MCF 10A (cell line): ENCODE results near the gene DHX30. TPM values are rescaled to one million over a fixed set of nuclear protein-coding genes. Genes with fewer than 3 reads are reported as not detected.

Experiments
- BruUV-seq: library from RNA; stranded (reverse); fragments of 400-500 nt; replicated peaks from 2 replicates; lab custom pipeline; 2021; lab: Mats Ljungman, UMichigan
- CTCF ChIA-PET: fragments of 300-600 bp; sonication (Branson Sonifier 250); formaldehyde crosslinking; extraction: SDS; loops from one replicate; lab custom pipeline; 2021; ENCODE audit warnings: antibody characterized with exemption, inconsistent platforms; lab: Yijun Ruan, JAX
- POLR2A ChIA-PET: fragments of 300-600, 350-650 bp; sonication (Branson Sonifier 250); formaldehyde crosslinking; extraction: SDS; loops from one replicate; lab custom pipeline; 2020; ENCODE audit warnings: antibody characterized with exemption, inconsistent platforms; lab: Yijun Ruan, JAX
- DNase-seq: peaks from one replicate; pipeline ENCODE4 v3.0.0-alpha.2; 2018; ENCODE audit not compliant: unreplicated experiment
- H3K27ac Mint-ChIP-seq: one replicate; pipeline ENCODE4 v1.8.0; 2022; ENCODE audit warnings: mild to moderate bottlenecking, low read depth, mixed read lengths; ENCODE audit not compliant: unreplicated experiment
- H3K27me3 Mint-ChIP-seq: one replicate; pipeline ENCODE4 v1.8.0; 2022; ENCODE audit warnings: mixed read lengths; ENCODE audit not compliant: insufficient read depth, unreplicated experiment
- H3K36me3 Mint-ChIP-seq: one replicate; pipeline ENCODE4 v1.8.0; 2022; ENCODE audit warnings: mild to moderate bottlenecking, moderate library complexity, mixed read lengths; ENCODE audit not compliant: insufficient read depth, unreplicated experiment
- H3K4me1 Mint-ChIP-seq: one replicate; pipeline ENCODE4 v1.8.0; 2022; ENCODE audit warnings: mixed read lengths; ENCODE audit not compliant: insufficient read depth, unreplicated experiment
- H3K4me3 Mint-ChIP-seq: one replicate; pipeline ENCODE4 v1.8.0; 2022; ENCODE audit warnings: mild to moderate bottlenecking, moderate library complexity, mixed read lengths; ENCODE audit not compliant: unreplicated experiment
- H3K9me3 Mint-ChIP-seq: one replicate; pipeline ENCODE4 v1.8.0; 2022; ENCODE audit warnings: mixed read lengths; ENCODE audit not compliant: unreplicated experiment
- CTCF ChIP-seq: fragments of 200-600 bp; IDR thresholded peaks from one replicate; pipeline ENCODE4 v1.8.0; 2022; ENCODE audit warnings: antibody characterized with exemption, mild to moderate bottlenecking; ENCODE audit not compliant: unreplicated experiment
- intact Hi-C: fragments of 100-400 bp; cut with micrococcal nuclease; formaldehyde crosslinking; loops from 2 replicates; pipeline ENCODE4 v1.14.1; 2022
- total RNA-seq: library from RNA; stranded (reverse); gene quantifications from 2 replicates; pipeline ENCODE4 v1.2.3, GENCODE V29; 2022

DHX30 gene
- total RNA-seq, 1 experiment from 2014 or later, result 86.2 TPM

DNA sequence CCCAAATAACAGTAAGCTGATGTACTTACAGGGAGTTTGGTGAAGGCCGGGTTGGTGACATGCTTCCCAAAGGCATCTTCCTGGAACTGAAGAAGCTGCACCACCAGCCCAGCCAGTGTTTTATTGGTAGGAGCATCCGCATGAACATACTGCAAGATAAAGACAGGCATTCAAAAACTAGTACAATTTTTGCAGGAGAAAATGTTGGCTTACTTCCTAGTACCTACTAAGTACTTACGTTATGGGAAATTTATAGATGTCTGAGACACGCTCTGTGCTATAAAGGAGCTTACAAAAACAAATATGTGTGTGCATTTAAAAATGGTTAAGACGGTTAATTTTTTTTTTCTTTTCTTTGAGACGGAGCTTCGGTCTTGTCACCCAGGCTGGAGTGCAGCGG is 30.1 kb upstream of the DHX30 start:
- BruUV-seq, result no TSS peak
- Mint-ChIP-seq H3K4me1 (peaks cover 5% of the 10 kb centered on the region), H3K4me3 (no peak overlapping the region), H3K27ac (no peak overlapping the region), H3K9me3 (no peaks in the 10 kb centered on the region), H3K36me3 (peaks cover 43% of the 10 kb centered on the region), H3K27me3 (no peaks in the 10 kb centered on the region)
- CTCF ChIA-PET, result interaction anchor here (0.7 kb wide), 1 partner anchor 385 kb away, joined by 3 read pairs; no protein-coding TSS in a partner anchor
- DNase-seq, result no peak
- TF ChIP-seq CTCF, result no peak
- intact Hi-C loops, result no loop called here
- POLR2A ChIA-PET, result interaction anchor here (0.8 to 1.3 kb wide), 3 partner anchors 10 to 12 kb away, joined by 3 to 4 read pairs (median 3); no protein-coding TSS in a partner anchor

DNA sequence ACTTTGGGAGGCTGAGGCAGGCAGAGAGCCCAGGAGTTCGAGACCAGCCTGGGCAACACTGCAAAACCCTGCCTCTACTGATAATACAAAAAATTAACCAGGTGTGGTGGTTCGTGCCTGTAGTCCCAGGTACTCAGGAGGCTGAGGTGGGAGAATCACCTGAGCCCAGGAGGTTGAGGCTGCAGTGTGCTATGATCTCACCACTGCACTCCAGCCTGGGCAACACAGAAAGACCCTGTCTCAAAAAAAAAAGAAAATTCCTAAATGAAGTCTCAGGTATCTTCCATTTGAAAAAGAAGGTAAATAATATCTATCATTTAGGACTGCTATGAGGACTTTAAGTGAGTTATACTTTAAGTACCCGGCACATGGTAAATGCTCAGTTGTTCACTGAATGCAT is 24.2 kb upstream of the DHX30 start:
- CTCF ChIA-PET, result interaction anchor here (1.2 kb wide), 1 partner anchor 212 kb away, joined by 6 read pairs; no protein-coding TSS in a partner anchor
- H3K27ac Mint-ChIP-seq, result no peak overlapping the region
- intact Hi-C loops, result no loop called here
- no peaks in the 10 kb centered on the region for H3K27me3 Mint-ChIP-seq
- peaks cover 9% of the 10 kb centered on the region for H3K4me1 Mint-ChIP-seq
- POLR2A ChIA-PET, result interaction anchor here (0.7 to 3.5 kb wide), 4 partner anchors 18 to 50 kb away, joined by 3 to 22 read pairs (median 6); partner anchors contain the start of gene DHX30
- DNase-seq, result no peak
- no peaks in the 10 kb centered on the region for H3K9me3 Mint-ChIP-seq
- no peak for TF ChIP-seq CTCF
- BruUV-seq, result no TSS peak
- H3K4me3 Mint-ChIP-seq, result no peak overlapping the region
- peaks cover 10% of the 10 kb centered on the region for H3K36me3 Mint-ChIP-seq

- TSS peak; percentile 65 for BruUV-seq
- Mint-ChIP-seq H3K4me3 (peak overlapping the region; percentile 94), H3K27ac (peak overlapping the region; percentile 96), H3K9me3 (no peaks in the 10 kb centered on the region), H3K27me3 (no peaks in the 10 kb centered on the region), H3K36me3 (peaks cover 6% of the 10 kb centered on the region), H3K4me1 (peaks cover 5% of the 10 kb centered on the region)
- ChIA-PET CTCF (interaction anchor here (0.6 kb wide), 1 partner anchor 30 kb away, joined by 3 read pairs; no protein-coding TSS in a partner anchor), POLR2A (interaction anchor here (0.6 to 3.5 kb wide), 18 partner anchors 12 to 833 kb away, joined by 3 to 22 read pairs (median 4); partner anchors contain the start of gene DHX30)
- intact Hi-C loops, result loop anchor here (10.0 kb wide), 1 partner anchor 116 kb away; no protein-coding TSS in a partner anchor
- peak; percentile 55 for DNase-seq
- no peak for TF ChIP-seq CTCF
Measured at GRCh38 chr3:47780741-47781684, 21.9 kb upstream of the DHX30 start.
